Measurements from ENCODE around the gene RAPGEF4. TPM values are rescaled to one million over a fixed set of nuclear protein-coding genes. Genes with fewer than 3 reads are reported as not detected.

The RAPGEF4 gene
- total and polyA plus RNA-seq, 2 of the 4 experiments (the other 2 are of a cell fraction): 1.7 to 3.2 TPM

GRCh38 chr2:172751564-172751963 lies 15.9 kb downstream of the RAPGEF4 start:
- no peak overlapping the region for H3K4me3 ChIP-seq (ENCODE audit: insufficient read depth, low read depth, low read length)
- no peak overlapping the region for H3K4me2 ChIP-seq (ENCODE audit: low read depth, low read length)
- DNase-seq (no peak), ATAC-seq (ENCODE audit: low read depth) (no peak)
- no peaks in the 10 kb centered on the region; the same call in 1 of the 2 replicates for H3K9me3 ChIP-seq (ENCODE audit: control insufficient read depth, insufficient read depth, low read length)
- H4K20me1 ChIP-seq (ENCODE audit: insufficient read depth, low read length): no peaks in the 10 kb centered on the region
- no TSS peak for BruUV-seq (replicated peaks)
- no peaks in the 10 kb centered on the region for H3K4me1 ChIP-seq (ENCODE audit: control insufficient read depth, insufficient read depth, low read length)
- H3K36me3 ChIP-seq (ENCODE audit: control insufficient read depth, insufficient read depth, low read length): no peaks in the 10 kb centered on the region
- intact Hi-C loops (cut with micrococcal nuclease): no loop called here
- H2AK5ac ChIP-seq (ENCODE audit: low read depth, low read length): no peak overlapping the region
- H2BK20ac ChIP-seq (ENCODE audit: low read depth, low read length): no peak overlapping the region
- no peak overlapping the region for H3K56ac ChIP-seq (ENCODE audit: extremely low read depth, insufficient read depth, low read length)
- no peak overlapping the region for H3K27ac ChIP-seq (ENCODE audit: insufficient read depth, low read length)
- H2AK9ac ChIP-seq (replicated peaks; ENCODE audit: low read depth, low read length, poor library complexity): no peak overlapping the region
- H3K18ac ChIP-seq (ENCODE audit: low read depth, low read length): no peak overlapping the region
- H3K23ac ChIP-seq (ENCODE audit: low read depth, low read length): no peak overlapping the region
- H2BK5ac ChIP-seq (ENCODE audit: low read depth, low read length, poor library complexity, severe bottlenecking): no peak overlapping the region
- no peaks in the 10 kb centered on the region for H3K27me3 ChIP-seq (ENCODE audit: control insufficient read depth, insufficient read depth, low read length)
- H2BK15ac ChIP-seq (ENCODE audit: low read depth, low read length): no peak overlapping the region
- no peak overlapping the region for H4K8ac ChIP-seq (ENCODE audit: low read depth in 2 of 2, low read length in 2 of 2)
- no peak overlapping the region for H3K14ac ChIP-seq (replicated peaks; ENCODE audit: low read depth, low read length)
- H2BK120ac ChIP-seq (ENCODE audit: low read depth, low read length): no peak overlapping the region
- H3K9me1 ChIP-seq (ENCODE audit: insufficient read depth, low read length): no peaks in the 10 kb centered on the region; the same call in 1 of the 2 replicates
- H3K79me1 ChIP-seq (ENCODE audit: low read depth in 1 of 2, low read length in 2 of 2): no peaks in the 10 kb centered on the region
- no peak overlapping the region for H4K5ac ChIP-seq (ENCODE audit: low read depth, low read length)
- no peak overlapping the region for H3K4ac ChIP-seq (ENCODE audit: low read depth, low read length)
- dilution Hi-C loops (cut with HindIII; ENCODE audit: low sequenced_read_pairs, unreplicated experiment): no loop called here
- ChIA-PET POLR2A (ENCODE audit: unreplicated experiment) (no interaction called here), CTCF (no interaction called here)
- H2AFZ ChIP-seq (replicated peaks; ENCODE audit: low read length, poor library complexity): no peak overlapping the region
- no peak overlapping the region for H3K9ac ChIP-seq (ENCODE audit: low read depth, low read length)
- no CpG with 5 or more reads among the region's 2 CpGs for WGBS, 2 experiments (ENCODE audit: extremely low coverage in 2 of 2, insufficient read length in 1 of 2)
- H4K91ac ChIP-seq (ENCODE audit: insufficient read depth, low read depth, low read length): no peak overlapping the region
- no peak for TF ChIP-seq RFX5 (IDR thresholded peaks at IDR 0.05; ENCODE audit: low read depth, low read length)
- no peak for TF ChIP-seq RAD21 (IDR thresholded peaks at IDR 0.05; ENCODE audit: low read length)
- no peak for TF ChIP-seq BHLHE40 (IDR thresholded peaks at IDR 0.05; ENCODE audit: low read depth, low read length)
- TF ChIP-seq MXI1 (IDR thresholded peaks at IDR 0.05; ENCODE audit: borderline replicate concordance, low read depth, low read length): no peak
- no peak for TF ChIP-seq NFE2L2 (IDR thresholded peaks at IDR 0.05; ENCODE audit: low read depth, low read length)
- no peak for TF ChIP-seq POLR2A (IDR thresholded peaks at IDR 0.05; ENCODE audit: low read depth, low read length)
- no peak for TF ChIP-seq CEBPB (IDR thresholded peaks at IDR 0.05; ENCODE audit: low read depth, low read length)
- no peak for TF ChIP-seq ELK1 (IDR thresholded peaks at IDR 0.05; ENCODE audit: borderline replicate concordance, low read depth, low read length)
- no peak for TF ChIP-seq FOS (IDR thresholded peaks at IDR 0.05; ENCODE audit: low read depth, low read length)
- TF ChIP-seq CHD1 (IDR thresholded peaks at IDR 0.05; ENCODE audit: low read depth, low read length): no peak
- TF ChIP-seq USF2 (IDR thresholded peaks at IDR 0.05; ENCODE audit: low read depth, low read length): no peak
- TF ChIP-seq, protein P1, sequence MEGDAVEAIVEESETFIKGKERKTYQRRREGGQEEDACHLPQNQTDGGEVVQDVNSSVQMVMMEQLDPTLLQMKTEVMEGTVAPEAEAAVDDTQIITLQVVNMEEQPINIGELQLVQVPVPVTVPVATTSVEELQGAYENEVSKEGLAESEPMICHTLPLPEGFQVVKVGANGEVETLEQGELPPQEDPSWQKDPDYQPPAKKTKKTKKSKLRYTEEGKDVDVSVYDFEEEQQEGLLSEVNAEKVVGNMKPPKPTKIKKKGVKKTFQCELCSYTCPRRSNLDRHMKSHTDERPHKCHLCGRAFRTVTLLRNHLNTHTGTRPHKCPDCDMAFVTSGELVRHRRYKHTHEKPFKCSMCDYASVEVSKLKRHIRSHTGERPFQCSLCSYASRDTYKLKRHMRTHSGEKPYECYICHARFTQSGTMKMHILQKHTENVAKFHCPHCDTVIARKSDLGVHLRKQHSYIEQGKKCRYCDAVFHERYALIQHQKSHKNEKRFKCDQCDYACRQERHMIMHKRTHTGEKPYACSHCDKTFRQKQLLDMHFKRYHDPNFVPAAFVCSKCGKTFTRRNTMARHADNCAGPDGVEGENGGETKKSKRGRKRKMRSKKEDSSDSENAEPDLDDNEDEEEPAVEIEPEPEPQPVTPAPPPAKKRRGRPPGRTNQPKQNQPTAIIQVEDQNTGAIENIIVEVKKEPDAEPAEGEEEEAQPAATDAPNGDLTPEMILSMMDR (conservative IDR thresholded peaks at IDR 0.05; ENCODE audit: low read depth, low read length): no peak
- no peak for TF ChIP-seq MAFK (IDR thresholded peaks at IDR 0.05; ENCODE audit: low read depth, low read length)
- TF ChIP-seq RCOR1 (IDR thresholded peaks at IDR 0.05; ENCODE audit: insufficient replicate concordance, low read length): no peak
- TF ChIP-seq SMC3 (IDR thresholded peaks at IDR 0.05; ENCODE audit: low read depth, low read length): no peak
- no peak for TF ChIP-seq MAZ (IDR thresholded peaks at IDR 0.05; ENCODE audit: borderline replicate concordance, low read depth, low read length)
- in situ Hi-C loops (cut with MboI; ENCODE audit: low sequenced_read_pairs): no loop called here

Measured in IMR-90 (cell line).